NCI-H748 treated with DMSO at 0.1 percent for 48 hours (cell line): ENCODE measurements around the gene FANCC.

Experiments
- DNase-seq: peaks from one replicate; lab custom pipeline; 2025; lab: John Stamatoyannopoulos, UW

The FANCC gene, protein sequence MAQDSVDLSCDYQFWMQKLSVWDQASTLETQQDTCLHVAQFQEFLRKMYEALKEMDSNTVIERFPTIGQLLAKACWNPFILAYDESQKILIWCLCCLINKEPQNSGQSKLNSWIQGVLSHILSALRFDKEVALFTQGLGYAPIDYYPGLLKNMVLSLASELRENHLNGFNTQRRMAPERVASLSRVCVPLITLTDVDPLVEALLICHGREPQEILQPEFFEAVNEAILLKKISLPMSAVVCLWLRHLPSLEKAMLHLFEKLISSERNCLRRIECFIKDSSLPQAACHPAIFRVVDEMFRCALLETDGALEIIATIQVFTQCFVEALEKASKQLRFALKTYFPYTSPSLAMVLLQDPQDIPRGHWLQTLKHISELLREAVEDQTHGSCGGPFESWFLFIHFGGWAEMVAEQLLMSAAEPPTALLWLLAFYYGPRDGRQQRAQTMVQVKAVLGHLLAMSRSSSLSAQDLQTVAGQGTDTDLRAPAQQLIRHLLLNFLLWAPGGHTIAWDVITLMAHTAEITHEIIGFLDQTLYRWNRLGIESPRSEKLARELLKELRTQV

DNA sequence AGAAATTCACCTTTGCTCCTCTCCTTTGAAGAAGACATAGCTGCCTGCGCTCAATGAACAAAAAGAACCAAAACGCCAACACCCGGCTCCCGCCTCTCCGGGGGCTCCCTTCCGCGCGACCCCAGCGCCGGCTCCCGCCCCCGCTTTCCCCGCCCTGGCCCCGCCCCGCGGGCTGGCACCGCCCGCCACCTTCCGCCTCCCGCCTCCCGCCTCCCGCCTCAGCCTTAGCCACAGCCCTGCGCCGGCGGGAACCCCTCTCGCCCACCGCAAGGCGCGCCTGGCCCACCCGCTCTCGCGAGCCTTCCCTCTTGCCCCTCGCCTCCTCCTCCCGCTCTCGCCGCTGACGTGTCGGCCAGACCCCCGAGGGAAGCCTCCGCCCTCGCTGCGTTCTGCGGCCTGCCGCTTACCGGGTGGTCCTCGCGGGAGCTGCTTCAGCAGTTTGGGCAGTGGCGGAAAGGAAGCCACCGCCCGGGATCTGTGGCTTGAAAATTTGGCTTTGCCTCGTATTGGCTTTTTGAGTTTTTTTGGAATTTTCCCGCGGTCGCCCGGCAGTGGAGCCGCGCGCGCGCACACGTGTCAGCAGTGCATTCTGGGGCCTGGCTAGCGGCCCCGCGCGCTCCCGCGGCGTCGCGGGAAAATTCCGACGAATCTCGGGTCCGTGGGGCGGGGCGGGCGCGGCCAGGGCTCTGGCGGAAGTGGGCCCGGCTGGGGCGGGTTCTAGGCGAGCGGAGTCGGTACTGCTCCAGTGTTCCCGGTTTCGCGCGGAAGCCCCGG is at the start of gene FANCC:
FANCC (minus strand) TSS at position 591 of the 774 bp plus-strand sequence. CDS start 68,418 bp downstream, outside the sequence.
- peak; percentile 89 for DNase-seq

DNA sequence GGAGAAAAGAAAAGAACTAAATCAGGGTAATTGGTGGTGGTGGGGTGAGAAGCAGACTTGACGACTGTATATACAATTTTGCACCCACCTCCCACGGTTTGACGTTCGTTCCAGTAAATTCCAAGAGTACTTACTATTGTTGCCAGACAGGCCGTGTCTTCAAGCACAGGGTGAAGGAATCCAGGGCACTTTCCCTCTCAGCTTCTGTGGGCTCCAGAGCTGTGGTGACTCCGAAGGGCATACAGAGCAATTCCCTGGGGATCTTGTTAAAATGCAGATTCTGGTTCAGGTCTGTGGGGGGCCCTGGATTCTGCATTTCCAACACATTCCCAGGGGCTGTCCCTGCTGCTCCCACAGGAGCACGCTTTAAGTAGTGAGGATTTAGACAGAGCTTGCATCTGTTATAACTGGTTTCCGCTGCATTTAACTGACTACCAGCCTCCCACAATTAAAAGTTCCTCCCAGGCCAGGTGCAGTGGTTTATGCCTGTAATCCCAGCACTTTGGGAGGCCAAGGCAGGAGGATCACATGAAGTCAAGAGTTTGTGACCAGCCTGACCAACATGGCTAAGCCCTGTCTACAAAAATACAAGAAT is 49.3 kb upstream of the FANCC start:
- no peak for DNase-seq

DNA sequence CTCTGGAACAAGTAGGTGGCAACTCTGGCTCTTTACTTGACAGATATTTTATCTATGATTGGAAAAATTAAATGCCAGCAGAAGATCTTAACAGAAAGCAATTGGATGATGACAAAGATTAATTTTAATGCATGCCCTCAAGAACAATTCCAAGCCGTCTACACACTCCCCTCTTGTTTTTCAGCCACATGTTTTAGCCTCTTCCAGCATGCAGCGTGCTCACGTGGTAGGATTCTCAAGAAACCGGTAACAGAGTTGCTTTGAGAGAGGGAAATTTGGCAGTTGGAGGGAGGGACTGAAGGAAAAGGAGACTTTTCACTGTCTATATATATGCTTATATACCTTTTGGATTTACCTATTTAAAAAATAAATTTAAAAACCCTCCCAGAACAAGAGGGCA is 48.3 kb upstream of the FANCC start:
- DNase-seq, result no peak

DNA sequence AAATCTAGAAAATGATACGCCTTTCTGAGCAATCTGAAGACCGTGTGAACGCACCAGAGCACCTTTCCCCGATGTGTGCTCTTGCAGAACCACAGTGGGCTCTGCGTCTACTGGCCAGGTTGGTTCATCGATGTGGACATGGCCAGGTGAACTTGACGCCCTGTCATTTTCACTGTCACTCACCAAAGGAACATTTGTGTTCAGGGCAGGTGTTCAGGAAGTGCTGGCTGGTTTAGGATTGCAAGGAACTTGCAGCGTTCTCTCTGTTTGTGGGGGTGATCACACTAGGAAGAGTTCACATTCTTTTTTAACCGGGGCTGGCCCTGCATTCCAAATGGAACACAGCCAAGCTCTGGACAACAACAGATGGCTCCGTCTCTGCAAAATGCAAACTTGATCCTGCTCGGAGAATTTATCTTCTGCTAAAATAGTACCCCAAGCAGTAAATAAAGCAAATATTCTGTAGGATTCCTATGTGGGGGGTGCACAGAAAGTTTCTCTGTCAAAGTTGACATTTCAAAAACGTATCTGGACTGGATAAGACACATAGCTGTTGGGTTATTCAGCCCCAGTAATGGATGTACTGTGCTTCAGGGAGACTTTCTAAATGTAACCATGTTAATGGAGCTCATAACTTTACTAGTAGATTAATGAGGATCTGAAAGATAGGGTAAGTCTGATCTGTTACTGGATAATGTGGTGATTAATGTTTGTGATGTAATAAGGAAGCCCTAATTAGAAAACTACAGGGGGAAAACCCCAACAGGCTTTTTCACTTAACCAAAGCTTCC is 45.7 kb upstream of the FANCC start:
- no peak for DNase-seq

DNA sequence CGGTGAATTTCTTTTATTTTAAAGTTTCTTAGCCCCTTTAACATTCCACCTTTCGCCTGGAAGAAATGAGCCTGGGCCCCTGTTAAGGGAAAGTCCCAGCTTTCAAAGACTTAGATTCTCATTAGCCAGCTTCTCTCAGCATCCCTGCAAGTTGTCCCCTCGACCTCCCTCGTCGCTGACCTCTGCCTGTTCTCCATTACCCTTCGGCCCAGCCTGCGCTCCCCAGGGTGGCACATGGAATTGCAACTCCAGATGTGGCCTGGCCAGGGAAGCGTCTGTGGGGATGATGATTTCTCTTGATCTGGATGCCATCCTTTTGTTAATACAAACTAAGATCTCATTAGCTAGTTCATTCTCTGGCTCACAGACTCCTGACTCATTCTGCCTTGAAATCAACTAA is 43.4 kb upstream of the FANCC start:
- no peak for DNase-seq

DNA sequence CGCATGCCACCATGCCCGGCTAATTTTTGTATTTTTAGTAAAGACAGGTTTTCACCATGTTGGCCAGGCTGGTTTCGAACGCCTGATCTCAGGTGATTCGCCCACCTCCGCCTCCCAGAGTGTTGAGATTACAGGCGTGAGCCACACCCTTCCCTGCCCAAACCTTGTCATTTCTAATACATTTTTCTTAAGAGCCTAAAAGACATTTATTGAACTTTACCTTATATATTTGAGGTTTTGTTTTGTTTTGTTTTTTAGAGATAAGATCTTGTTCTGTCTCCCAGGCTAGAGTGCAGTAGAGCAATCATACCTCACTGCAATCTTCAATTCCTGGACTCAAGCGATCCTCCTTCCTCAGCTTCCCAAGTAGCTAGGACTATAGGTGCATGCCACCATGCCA is 39.8 kb upstream of the FANCC start:
- no peak for DNase-seq

DNA sequence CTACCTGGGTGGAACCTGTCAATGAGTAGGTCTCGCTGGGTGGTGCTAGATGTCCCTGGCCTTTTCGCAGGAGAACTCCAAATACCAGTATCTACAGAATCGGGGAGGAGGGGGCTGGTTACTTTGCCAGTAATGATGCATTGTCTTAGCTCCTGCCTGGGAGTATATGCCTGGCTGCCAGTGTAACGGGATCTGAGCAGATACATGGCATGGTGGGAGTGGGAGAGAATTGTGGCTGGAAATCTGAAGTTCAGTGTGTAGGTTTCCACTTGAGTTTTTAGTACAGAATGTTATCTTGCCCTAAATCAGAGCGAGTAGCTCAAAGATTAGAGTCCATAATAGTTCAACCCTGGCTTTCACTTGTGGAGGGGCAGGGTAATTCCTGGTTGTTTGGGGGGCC is 38.0 kb upstream of the FANCC start:
- DNase-seq, result no peak

DNA sequence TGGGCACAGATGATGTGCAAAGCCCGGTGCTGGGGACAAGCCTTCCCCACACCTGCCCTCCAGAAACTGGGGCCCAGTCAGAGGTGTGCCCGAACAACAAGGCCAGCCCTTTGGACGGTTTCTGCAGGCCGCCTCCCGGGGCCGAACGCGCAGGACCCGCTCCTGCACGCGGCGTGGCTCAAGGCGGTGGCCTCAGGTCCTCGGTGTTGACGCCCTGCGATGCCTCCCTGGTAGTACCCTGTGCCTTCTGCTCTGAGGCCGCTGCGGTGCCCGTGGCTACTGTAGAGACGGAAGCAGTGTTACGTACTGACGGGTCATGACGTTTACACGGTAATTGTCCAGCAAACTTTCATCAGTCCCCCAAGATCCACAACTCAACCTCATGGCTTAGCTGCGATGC is 33.5 kb upstream of the FANCC start:
- DNase-seq, result no peak

DNA sequence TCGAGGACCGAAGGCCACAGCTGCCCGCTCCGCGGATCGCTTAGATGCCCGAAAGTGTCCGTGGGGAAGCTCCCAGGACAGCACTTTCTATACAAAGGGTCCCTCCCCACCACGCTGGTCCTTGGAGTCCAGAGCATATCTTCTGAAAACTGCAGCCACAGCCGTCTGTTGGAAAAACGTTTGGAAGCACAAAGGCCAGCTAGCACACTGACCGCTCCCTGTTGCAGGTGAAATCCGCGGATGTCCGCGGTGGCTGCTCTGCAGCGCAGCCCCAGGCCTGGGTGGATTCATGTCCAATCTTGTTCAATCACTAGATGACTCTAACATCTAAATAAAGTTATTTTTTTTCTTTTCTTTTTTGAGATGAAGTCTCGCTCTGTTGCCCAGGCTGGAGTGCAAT is 32.8 kb upstream of the FANCC start:
- no peak for DNase-seq

DNA sequence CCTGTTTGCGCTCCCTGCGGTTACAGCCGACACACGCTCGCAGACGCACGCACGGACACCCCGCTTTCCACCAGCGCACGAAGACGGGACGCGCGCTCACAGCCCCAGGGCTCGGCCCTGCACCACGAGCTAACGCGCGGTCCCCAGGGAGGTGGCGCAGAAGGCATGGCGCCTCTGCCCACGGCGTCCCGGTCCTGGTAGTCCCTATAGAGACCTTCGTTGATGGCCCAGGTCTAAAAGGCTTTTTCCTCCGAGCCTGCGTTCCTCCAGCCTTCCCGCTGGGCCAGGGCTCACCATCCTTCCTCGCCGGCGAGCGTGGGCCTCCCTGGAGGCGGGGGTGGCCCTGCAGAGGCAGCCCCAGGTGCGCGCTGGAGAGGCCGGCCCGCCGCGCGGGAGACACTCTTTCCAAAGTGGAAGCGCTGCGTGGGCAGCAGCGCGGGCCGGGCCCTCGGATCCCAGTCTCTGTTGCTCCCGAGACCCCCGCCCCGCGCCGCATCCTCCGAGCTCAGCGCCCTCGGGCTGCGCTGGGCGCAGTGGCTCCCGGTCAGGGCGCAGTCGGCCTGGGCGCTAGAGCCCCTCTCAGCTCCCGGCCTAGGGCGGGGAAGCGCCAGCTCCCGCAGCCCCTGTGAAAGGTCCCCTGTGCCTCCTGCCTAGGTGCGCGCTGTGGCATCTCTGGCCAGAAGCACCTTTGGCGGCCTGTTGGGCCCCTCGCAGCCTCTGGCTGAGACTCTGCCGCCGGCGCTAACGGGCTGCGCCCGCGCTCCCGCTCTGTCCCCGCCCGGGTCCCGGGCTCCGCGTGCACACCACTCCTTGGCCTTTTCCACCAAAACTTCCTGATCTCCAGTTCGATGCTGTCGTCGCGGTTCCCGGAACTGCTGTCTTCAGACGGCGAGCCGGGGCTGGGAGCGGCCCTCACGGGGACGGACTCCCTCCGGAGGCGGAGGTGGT is 31.9 kb upstream of the FANCC start:
- no peak for DNase-seq

DNA sequence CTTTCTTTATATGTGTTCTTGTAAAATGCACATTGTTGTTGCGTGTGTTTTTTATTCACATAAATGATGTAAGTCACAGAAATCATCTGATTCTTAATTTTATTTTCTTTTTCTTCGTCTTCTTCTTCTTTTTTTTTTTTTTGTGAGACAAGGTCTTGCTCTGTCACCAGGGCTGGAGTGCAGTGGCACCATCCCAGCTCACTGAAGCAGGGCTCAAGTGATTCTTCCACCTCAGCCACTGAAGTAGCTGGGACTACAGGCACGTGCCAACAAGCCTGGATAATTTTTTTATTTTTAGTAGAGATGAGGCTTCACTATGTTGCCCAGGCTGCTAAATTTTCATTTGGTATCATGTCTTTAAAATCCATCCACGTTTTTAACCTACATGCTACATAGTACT is 28.5 kb upstream of the FANCC start:
- DNase-seq, result no peak

DNA sequence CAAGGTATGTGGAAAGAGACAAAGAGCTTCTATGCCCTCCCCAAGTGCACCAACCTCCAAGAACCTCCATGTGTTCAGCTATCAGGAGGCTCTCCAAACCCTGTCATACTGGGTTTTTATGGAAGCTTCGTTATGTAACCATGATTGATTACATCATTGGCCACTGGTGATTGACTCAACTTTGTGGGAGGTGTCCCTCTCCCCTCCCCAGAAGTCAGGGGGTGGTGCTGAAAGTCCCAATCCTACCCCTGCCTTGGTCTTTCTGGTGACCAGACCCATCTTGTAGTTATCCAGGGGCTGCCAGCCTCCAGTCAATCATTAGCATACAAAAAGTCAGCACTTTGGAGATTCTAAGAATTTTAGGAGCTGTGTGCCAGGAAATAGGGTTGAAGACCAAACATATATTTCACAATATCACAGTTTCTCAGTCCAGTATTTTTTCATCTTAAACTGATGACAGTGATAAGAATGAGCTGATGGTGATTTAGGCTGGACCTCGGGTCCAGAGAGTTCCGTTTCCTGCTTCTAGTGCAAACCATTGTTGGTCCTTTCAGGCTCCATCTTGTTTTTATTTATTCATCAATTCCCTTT is 27.3 kb upstream of the FANCC start:
- no peak for DNase-seq

DNA sequence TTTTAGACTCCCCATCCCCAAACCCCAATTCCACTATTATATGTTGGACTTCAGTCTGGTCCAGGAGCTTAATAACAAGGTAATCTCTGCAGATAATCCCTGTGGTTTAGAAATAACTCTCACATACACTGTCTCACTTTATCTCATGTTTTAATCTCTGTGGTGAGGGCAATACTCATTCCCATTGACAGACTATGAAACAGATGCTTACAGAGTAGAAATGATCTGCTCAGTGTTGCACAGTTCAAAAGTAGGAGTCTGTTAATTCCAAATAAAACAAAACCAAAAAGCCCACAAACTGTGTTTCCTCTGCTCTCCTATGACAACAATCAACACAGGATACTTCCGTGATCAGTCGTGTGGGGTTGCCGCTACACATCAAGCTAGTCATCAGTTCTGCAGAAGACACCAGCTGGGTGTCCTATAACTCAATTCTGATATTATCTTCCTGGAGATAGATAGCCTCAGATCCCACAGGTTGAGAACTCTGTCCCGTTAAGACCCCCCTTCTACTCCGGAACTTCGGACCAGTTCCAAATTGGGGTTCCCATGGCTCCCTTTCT is 26.3 kb upstream of the FANCC start:
- DNase-seq, result no peak

DNA sequence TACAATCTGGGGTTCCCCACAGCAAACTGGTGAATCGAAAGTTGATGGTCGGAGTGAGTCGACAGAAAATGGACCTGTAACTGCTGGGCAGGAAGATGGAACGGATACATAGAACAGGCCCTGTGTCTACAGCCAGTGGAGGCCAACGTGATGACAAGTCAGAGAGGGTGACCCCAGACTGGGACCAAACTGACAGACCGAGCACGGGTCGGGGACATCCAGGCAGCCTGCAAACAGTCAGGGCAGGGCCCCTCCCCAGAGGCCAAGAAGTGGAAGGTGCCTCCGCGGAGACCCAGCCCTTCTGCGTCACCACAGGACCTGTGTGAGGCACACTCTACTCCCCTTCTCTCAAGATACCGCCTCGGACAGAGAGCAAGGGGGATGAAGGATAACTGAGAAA is 25.1 kb upstream of the FANCC start:
- DNase-seq, result no peak

DNA sequence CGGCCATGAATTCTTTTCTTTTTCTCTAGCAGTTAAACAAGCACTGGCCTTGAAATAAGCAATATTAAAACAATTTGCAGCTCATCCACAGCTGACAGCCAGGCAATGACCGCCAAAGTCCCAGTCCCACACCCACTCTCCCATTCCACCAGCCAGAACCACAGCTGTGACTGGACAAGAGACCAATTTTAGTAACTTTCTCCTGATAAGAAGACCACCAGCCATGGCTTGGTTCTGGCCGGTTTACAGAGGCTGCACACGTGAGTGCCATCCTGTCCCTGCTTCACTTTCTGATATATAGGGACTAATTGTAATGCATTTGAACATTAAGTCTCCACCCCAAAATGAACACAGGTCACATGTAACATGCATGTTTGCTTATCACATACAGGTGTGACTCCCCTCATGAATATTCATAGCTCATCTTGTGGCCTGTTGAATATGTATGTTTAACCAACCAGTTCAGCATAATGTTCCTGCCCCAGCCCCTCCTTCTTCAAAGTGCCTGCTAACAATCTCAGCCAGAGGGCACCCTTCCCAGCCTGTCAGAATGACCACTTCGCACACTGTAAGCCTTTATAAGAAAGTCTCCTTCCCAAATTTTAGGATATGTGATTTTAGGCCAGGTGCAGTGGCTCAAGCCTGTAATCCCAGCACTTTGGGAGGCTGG is 23.9 kb upstream of the FANCC start:
- no peak for DNase-seq

DNA sequence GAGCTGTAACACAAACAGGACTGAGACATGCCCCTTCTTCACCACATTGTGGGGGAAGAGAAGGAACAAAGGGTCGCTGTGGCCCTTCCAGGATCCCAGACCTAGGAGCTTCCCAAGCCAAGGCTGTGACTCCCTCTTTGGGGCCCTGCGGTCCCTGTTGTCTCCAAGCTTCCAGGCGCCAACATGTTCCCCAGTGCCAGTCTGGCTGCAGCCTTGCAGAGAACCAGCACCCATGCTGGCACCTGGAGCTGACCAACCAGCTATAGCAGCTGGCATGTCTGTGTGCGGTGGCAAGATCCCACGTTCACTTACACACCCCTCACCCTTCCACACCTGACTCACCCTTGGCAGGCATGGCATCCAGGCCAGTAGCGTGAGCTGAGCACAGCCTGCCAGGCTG is 20.7 kb upstream of the FANCC start:
- DNase-seq, result no peak

DNA sequence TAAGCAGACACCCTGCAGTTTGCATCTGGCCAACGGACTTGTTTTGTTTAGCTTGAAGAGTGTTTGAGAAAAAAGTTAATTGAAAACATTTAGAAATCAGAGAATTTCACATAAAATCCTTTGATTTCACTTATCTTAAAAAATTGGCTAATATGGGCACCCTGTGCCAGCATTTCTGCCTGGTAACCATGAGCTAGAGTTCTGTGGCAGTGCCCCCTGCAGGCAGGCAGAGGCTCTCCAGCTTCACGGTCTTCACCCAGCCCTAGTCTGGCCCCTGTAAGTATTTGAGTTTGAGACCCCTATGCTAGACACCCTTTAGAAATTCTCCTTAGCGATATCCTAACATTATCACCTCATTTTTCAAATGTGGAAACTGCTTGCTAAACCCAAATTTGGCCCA is 18.8 kb upstream of the FANCC start:
- no peak for DNase-seq

DNA sequence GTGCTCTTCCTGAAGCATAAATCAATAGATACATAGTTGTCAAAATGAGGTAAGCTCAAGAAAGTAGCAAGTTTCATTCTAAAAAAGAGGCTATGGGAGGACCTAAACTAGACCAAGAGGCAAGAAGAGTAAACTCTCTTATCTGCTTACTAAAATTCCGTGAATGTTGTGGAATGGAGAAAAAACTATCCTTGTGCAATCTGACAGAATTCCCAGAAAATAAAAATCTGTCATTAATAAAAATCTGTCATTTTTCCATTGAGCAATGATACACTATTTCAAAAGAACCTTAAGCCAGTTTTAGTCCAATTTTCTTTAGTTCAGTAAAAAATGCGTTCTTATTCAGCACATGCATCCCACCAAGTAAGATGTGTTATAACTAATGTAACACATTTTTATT is 15.9 kb upstream of the FANCC start:
- no peak for DNase-seq

DNA sequence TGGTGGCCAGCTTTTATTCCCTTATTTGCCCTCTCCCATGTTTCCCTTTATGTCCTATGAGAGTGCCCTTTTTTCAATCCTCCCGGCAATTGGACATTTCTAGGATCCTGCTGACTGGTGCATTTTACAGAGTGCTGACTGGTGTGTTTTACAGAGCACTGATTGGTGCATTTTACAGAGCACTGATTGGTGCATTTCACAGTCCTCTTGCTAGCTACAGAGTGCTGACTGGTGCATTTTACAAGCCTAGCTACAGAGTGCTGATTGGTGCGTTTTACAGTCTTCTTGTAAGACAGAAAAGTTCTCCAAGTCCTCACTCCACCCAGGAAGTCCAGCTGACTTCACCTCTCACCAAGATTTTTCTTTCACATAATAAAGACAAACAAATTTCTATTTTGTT is 15.4 kb upstream of the FANCC start:
- no peak for DNase-seq
